GM18907 (cell line): ENCODE data around the gene NAV2.
"Not testable (repeated sequence)": the region's sequence is repeated elsewhere in the genome, so short reads cannot be mapped to it uniquely, and the experiment has no call there.

Source experiments
- ATAC-seq: cut with Tn5 transposase; IDR thresholded peaks from one replicate; pipeline ENCODE4 v1.9.1; 2021; ENCODE audit warnings: mild to moderate bottlenecking, moderate library complexity; ENCODE audit not compliant: unreplicated experiment

The NAV2 gene

DNA sequence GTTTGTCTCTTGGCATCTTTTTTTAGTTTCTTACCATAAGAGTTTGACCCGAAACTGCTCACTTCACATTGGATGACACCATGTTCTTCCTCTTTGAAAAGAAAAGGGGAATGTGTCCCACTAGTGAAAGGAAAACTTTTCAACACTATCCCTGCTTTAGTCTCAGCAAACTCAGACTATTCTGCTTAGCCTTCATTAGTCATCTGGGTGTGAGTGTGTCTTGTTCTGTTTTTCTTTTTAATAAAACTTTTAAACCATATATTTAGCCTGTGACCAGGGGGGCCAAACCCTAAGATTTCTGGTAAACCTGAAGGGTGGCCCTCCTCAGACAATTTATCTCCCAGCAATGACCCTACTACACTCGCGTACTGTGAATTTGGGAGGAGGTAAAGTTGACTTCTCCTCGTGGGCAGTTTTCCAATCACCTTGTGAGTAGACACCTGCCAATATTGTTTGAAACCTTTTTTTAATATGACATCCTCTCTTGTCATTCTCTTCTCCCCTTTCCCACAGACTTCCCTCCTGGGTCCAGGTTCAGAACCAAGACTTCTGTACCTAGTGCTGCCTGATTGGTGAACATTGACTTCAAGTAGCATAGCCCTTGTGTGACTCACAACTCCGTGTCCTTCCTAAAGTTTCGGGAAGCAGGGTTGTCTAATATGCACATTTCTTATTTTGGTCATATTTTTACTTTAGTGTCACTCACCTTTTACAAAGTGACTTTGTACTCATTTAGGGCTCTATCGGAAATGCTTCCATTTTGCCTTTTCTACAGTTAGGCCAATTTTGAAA lies 407.7 kb downstream of the NAV2 start:
- ATAC-seq: no peak

GRCh38 chr11:20122131-20122530 lies 409.5 kb downstream of the NAV2 start:
- ATAC-seq: no peak

GRCh38 chr11:20125927-20126326 lies 413.3 kb downstream of the NAV2 start:
- no peak for ATAC-seq

GRCh38 chr11:20126724-20127123 lies 414.1 kb downstream of the NAV2 start:
- no peak for ATAC-seq

GRCh38 chr11:20127671-20128527 lies 415.3 kb downstream of the NAV2 start:
- ATAC-seq: peak; percentile 77

GRCh38 chr11:20128528-20128825 lies 415.8 kb downstream of the NAV2 start:
- ATAC-seq: not testable (repeated sequence)

- no peak for ATAC-seq
Observed at GRCh38 chr11:20129665-20130064, 417.0 kb downstream of the NAV2 start.

GRCh38 chr11:20131788-20132666 lies 419.4 kb downstream of the NAV2 start:
- peak; percentile 68 for ATAC-seq

DNA sequence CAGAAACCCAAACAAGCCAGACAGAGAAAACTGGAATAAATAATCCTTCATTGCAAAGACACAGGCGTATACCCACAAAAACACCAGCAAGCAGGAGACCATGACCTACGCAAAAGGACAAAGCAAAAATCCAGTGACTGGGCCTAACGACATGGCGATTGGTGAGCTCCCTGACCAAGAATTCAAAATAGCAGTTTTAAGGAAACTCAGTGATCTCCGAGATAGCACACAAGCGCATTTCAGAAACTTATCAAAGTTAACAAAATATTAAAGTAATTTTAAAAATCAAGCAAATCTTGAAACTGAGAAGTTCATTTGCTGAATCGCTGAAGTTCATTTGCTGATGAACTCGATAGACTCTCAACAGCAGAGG lies 420.0 kb downstream of the NAV2 start:
- ATAC-seq: no peak

DNA sequence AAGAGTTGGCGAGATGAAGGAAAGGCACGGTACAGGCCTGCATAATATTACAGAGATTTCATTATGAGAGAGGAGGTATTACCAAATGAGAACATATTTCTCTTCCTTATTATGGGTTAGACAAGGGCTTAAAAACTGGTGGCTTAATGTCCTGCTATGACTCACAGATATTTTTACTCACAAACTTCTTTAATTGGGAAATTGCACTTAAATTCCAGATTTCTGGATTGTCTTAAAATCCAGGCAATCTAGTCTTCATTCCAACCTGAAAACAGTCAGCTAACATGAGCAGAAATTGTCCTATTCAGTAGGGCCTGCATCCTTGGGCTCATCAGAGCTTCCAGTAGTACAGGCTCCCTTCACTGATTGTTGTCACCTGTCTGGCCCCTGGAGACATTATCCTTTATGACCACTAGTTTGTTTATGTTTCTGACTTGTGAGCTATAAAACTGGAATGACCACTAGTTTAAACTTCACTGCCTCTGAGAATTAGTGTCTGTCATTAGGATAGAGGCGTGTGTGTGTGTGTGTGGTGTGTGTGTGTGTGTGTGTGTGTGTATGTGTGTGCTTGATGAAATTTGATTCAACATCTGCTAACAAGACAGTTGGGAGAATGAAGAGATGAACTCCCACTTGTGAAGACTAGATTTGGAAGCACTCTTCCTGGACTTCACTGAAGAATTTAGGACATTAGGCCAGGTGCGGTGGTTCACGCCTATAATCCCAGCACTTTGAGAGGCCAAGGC lies 422.5 kb downstream of the NAV2 start:
- ATAC-seq: no peak

- ATAC-seq: no peak
Observed at GRCh38 chr11:20137637-20138036, 425.0 kb downstream of the NAV2 start.

DNA sequence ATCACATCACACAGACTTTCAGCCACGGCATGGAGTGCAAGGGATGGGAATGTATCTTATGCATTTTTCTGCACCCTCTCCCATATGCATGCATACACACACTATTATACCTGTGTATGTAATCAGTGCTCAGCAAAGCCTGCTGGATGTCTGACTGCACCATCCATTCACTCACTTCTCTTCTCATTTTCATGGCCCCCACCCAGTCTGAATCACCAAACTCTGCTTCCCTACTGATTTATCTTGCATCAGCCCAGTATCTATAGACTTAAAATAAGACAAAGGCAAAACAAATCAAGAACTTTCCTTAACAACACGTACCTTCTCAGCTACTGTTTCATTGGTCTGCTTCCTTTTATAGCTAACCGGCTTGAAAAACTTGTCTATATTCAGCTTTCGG lies 426.1 kb downstream of the NAV2 start:
- ATAC-seq: no peak

DNA sequence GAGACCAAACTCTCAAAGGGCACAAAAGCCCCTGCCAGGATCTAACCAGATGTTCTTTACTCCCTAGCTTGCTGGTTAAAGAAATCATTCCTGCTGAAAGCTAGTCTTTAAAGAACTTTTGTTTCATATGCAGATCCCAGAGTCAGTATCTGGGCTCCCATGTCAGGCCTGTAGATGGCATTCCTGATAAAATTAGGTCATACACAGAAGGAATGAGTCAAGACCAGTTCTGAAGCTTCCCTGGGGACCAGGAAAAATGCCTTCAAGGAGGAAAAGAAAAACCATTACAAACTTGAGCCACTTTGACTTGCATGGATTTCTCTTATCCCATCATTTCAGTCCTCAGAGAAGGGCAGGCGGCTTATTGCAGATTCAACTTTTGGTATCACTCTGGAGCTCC lies 441.7 kb downstream of the NAV2 start:
- ATAC-seq: no peak

GRCh38 chr11:20155683-20156279 lies 443.1 kb downstream of the NAV2 start:
- no peak for ATAC-seq

- peak; percentile 36 for ATAC-seq
Observed at GRCh38 chr11:20156280-20156875, 443.7 kb downstream of the NAV2 start.

DNA sequence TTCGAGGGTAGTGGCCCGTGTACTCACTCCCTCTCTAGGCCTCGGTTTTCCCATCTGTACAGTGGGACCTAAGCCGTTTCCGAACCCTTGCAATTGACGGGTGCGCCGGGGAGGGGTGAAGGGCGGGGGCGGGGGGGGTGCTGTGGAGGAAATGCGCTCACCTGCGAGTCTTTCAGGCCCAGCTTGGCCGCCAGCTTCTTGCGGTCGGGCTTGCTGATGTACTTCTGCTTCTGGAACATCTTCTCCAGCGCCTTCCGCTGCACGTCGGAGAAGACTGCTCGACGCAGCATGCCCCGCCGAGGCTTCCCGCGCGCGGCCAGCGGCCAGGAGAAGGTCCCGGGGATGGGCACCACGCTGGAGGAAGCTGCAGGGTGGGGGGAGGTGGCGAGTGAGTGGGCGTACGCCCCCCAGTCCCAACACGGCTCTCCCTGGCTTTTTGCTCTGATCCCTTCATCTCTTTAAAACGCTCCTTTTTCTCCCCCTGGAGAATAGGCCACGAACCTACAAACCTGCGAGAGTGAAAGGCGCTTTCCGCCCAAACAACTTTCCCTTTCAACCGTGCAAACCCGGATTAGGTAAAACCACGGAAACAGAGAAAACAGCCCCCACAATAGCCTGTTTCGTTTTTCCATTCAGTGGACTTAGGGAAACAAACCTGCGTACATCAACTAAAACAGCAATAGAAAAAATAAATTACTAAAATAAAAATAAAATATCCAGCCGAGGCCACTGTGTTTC lies 444.4 kb downstream of the NAV2 start:
- ATAC-seq: peak; percentile 61

GRCh38 chr11:20157728-20158127 lies 445.1 kb downstream of the NAV2 start:
- no peak for ATAC-seq

DNA sequence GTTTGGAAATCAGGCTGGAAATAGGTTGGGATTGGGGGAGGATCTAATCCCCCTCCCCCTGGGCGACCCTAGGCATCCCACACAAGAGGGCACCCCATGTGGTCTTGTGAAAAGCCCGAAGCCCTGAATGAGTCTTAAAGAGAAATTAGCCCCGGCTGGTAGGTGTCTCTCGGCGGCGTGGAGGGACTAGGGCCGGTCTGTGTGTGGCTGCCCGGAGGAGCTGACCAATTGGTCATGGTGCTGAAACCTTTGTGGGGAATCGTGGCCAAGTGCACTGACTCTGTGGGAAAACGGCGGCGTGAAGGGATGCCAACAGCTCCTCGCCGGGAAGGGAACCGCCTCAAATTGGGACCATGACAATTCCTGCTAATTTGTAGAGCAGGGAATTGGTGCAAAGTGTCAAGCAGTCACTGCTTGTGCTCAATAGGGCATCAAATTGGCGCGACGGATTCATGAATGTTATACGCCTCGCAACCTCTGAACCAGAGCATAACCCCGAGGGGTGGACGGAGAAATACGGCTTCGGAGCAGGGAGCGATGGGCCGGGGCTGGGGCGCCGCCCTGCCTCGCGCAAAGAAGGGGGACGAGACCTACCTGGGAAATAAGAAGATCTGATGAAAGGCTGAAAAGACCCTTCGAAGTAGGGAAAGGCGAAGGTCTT lies 446.1 kb downstream of the NAV2 start:
- ATAC-seq: no peak
